ENCODE results near the gene NEURL1B.

GRCh38 chr5:172658961-172659501 is 18.0 kb downstream of the NEURL1B start:
- TF ChIP-seq CTCF (IDR thresholded peaks at IDR 0.05) (no peak), TAF1 (IDR thresholded peaks at IDR 0.05; ENCODE audit: borderline replicate concordance, low read depth, low read length) (no peak), REST (IDR thresholded peaks at IDR 0.05; ENCODE audit: low read depth, low read length) (no peak), RAD21 (IDR thresholded peaks at IDR 0.05; ENCODE audit: low read length) (no peak), YY1 (IDR thresholded peaks at IDR 0.05; ENCODE audit: low read depth) (no peak), EZH2phosphoT487 (IDR thresholded peaks at IDR 0.05; ENCODE audit: borderline replicate concordance, low read depth) (no peak), MAX (IDR thresholded peaks at IDR 0.05; ENCODE audit: low read depth) (no peak), NFIC (IDR thresholded peaks at IDR 0.05; ENCODE audit: borderline replicate concordance) (no peak)
